Stimulated activated CD8-positive, alpha-beta memory T cell treated with anti-CD3 and anti-CD28 coated beads, Interleukin-4, amount 100 ng/mL, for 1 hour (primary cell): ENCODE data around the gene GRID1.

Experiments used
- DNase-seq, 2 donors: peaks; one replicate each; pipeline ENCODE4 v3.0.0-alpha.2; 2020; ENCODE audit warnings: low read depth in 2 of 2, low spot score in 1 of 2

Gene GRID1

DNA sequence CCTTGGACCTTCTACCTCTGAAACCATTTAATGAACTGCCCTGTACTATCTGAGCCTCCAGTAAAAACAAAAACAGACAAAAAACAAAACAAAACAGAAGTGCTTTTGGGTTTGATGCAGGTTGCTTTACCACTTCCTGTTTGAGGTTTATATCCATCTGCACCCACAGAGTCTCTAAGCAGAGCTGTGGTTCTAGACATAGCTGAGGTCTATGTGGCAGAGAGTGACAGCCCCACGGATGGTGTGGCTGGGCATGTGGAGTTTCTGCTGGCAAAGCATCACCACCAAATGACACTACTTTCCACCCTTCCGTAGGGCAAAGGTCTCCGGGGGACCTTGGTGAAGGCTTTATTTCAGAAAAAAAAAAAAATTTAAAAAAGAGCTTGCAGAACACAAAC lies 754.2 kb downstream of the GRID1 start:
- DNase-seq: no peak

DNA sequence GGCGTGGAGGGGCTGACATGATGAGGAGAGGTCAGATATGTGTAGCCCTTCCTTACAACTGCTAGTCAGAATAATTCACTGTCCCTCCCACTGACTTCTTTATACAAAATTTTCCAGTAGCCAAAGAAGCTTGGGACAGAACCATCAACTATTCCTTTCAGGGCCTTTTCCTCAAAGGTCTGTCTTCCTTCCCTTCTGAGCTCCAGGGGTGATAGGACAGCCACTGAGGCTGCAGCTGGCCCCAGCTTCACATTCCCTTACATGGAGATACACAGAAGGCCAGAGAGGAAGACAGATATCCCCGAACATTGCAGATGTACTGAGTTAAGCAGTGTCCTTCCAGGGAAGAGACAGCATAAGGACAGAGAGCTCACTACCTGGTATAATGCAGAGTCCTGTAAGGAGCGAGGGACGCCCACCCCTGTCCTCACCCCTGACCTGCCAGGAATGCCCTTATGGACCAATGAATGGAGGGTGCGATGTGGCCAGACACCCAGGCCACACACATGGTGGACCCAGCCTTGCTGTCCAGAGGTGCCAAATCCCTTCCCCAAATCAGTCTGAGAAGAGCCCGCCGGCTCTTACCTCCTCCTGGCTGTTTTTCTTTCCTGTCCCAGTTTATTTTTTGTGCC lies 754.7 kb downstream of the GRID1 start:
- no peak for DNase-seq

DNA sequence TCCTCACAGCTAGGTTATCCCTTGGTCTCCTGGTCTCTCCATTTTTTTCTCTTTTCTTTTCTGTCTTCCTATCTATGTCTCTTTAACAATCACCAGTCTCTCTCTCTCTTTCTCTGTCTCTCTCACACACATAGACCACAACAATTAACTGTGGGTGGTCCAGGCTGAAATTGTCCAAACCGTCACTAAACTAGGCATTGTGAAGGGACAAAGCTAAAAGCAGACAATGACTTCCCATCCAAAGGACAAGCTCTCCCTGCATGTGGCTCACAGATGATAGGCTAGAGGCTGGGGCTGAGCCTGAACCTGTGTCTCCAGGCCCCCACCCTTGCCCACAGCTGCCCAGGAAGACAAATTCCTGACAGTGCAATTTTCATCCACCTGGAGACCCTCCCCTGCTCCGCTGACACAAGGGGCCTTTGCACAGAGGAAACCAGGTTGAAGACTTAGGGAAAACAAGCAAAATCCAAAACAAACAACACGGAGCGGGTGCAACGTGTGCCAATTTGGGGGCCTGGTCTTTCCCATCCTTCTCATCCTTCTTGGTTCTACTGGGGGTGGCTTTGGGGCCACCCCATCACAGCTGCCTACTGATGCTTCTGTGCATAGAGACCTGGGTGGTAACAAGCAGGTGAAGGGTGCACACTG lies 755.4 kb downstream of the GRID1 start:
- no peak for DNase-seq

DNA sequence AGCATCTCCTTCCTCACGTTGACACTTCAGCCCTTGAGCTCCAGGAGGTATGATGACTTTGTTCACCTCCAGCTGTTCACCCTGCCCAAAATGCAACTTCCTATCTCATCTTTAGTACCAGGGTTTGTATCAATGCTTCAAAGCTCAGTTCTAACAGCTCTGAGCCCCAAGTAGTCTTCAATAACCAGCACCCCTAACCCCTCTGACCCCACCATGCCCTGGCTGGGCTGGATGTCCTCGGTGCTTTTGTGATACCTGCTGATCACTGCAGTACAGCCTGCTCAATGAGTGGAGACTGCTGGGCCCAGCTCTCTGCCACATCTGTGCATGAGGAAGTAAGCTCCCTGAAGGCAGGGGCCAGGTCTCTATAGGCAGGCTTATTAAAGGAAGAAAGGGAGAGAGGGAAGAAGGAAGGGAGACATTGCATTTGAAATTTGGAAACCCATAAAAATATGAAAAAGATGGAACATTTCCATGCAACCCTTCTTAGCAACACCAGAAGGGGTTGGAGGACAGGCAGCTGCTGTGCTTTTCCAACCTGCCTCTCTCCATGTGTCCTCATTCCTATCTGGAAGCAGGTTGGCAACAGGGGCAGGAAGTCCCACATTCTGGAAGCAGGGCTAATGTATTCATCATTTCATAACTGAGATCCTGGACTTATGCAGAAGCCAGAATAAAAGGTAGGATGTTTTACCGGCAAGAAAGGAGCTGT lies 756.1 kb downstream of the GRID1 start:
- DNase-seq: no peak

DNA sequence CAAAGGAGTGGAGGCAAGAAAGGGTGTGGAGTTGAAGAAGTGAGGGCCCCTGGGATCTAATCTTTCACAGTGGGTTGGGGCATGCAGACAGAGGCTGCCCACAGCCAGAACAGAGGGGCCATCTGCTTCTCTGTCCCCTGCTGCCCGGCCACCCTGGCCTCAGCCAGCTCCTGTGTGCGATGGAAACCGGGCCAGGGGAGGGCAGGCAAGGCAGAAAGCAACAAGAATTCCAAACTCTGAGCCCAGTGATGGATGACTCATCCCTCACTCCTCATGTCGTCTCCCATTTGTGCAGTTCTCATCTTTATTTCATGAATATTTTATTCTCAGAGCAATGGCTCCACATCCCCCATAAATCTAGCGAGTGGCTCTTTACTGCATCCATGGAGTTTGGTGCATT lies 757.1 kb downstream of the GRID1 start:
- DNase-seq: no peak

DNA sequence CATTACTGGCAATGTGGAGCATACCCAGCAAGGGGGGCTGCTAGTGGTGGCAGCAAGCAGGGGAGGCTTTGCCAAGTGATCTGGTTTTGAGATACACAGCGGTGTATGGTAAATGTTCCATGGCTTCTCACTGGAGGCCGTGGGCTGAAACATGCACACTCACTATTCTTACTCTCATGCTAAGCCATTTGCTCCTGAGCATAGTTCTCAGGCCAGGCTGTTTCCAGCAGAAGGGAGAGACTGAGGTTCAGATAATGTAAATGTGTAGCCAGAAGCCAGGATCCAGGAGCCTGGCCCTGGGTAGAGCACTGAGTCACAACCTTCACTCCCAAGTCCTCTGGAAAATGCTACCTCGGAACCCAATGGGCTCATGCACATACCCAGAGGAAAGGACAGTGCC lies 757.9 kb downstream of the GRID1 start:
- no peak for DNase-seq

DNA sequence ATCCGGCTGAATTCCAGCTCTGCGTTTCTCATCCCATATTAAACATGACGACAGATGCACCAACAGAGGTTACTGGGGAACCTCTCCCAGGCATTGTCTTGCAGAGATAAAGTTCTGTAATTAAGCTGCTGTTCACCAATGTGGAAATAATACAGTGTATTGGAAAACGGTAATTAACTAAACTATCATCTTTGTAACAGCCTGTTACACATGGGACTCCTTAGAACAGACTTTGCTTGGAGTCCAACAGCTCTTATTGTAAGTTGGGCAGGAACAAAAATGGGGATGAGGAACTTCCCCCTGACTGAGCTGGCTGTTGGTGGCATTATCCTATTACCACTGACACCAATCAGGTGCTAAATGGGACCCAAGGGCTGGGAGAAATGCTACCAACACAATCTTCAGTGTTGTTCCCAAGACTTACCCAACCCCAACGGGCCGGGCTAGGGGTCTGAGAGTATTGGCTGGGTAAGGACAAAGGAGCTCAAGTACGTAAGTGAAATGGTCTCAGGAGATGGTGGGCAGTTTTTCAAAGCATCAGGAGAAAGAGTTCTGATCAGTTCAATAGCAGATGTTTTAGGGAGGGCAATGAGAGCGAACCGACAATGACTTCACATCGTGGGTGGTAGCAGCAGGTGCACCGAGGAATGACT lies 759.4 kb downstream of the GRID1 start:
- DNase-seq: no peak

DNA sequence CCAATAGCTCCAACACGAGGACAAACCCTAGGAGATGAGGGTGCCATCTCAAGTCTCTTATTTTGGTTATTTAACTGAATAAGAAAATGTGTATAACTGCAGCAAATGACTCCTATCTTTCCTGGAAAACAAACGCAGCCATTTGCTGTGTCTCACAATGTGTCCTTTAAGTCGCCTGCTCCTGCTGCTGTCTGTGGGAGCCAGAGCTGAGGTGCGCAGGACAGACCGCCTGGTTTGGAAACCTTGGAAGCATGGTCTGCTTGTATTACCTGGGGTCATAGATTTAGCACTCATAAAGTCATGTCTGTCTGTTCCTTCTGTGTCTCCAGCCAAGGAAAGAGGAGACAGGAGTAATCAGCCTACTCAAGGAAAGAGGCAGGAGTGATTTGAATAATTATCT lies 760.2 kb downstream of the GRID1 start:
- no peak for DNase-seq

DNA sequence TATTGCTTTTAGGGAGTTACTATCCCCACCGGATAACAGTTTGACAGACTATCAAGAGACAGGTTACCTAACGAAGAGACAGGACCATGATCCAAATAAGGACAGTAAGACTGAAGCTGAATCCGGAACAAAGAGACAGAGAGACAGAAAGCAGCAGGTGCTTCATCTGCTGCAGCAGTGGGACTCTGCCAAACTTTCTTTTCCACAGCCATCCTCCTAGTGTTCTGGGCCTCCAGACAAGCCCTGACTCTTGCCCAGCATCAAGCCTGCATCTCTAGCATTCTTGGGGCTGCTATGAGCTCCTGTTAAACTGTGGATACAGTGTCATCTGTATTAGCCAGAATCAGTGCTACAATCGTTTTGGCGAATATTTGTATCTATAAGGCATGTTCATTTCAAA lies 761.7 kb downstream of the GRID1 start:
- no peak for DNase-seq

DNA sequence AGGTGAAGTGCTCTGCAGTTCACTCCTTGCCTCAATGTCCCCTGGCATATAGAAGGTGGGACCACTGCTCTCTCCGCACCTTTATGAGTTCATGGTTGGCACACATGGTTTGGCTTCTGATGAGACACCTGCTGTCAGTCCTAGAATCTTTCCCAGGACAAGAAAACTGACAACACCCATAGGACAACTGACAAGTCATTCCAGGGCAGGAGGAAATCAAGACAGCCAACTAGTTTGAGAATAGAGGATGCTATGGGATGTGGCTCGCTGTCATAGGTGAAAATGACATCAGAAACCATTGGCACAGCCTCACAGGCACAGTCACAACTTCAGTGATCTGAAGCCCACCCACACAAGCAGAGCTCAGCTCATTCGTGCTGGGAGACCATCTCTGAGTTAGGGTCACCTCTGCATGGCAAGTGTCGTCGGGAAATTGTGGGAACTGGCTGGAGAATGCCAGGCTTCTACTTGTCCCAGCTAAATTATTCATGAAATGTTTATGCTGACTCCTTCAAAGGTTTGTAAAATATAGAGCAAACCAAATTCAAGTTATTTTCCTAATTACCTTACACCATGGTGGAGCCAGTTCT lies 762.4 kb downstream of the GRID1 start:
- no peak for DNase-seq

DNA sequence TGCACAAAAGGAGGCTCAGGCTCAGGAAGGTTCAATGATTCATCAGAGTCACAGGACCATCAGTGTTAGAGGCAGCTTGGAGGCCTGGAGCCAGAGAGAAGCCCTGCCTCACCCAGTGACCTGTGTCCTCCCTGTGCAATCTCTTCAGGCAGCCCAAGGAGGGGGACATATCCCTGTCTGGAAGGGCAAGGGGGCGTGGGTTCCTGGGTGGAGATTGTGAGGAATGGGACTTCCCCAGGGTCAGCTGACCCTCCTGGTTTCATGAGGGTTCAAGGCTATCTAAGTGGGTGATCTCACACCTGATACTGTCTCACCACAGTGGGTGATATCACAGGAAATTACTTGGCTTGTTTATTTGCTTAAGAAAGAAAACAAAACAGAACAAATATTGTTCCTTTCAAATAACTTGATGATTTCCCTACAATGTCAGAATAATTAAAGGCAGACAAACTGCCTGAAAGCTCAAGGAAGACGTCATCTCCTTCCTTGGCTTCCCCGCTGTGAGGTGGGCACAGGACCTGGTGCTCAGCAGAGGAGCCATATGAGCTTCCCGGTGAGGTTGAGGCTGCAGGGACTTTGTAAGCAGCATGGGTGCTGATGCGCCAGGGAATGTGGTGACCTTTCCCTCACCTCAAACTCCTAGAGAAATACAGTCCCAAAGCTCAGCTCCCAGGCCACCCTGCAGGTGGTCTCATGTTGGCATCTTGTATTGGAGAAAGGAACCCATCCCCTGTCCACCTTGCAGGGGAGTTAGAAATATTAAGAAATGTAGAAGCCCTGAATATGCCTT lies 763.2 kb downstream of the GRID1 start:
- DNase-seq: no peak

DNA sequence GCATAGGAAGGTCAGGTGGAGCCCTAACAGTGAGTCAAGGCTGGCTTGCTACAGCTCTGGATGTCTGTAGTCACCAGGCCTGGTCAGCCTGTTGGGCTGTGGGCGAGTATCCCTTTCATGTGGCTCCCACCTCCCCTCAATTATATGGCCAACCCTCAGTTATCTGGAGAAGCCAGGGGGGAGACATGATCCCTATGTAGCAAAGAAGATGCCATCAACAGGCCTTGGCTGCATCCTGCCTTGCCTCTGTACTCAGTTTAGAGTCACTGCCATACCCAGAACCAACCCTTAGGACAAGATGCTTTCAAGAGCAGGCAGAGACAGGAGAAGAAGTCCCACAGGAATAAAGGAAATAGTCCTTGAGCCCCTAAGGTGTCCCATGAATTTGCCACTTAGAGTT lies 763.9 kb downstream of the GRID1 start:
- DNase-seq: no peak

DNA sequence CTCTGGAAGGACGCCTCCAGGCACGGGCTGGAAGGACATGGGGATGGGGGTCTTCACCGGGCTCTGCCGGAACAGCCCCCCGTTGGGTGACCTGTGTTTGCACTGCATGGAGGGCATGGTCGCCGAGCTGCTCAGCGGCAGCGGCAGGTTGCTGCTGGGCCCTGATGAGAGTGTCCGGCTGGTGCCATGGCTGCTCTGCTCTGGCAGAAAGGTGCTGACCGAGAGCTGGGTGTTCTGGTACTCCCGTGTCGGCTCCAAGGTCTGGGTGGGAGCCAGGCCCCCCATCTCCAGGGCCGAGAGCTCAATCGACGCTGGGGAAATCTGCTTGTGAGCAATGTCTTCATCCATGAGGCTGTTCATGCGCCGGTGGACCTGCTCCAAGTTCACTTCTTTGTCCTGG lies 764.3 kb downstream of the GRID1 start:
- DNase-seq: no peak

DNA sequence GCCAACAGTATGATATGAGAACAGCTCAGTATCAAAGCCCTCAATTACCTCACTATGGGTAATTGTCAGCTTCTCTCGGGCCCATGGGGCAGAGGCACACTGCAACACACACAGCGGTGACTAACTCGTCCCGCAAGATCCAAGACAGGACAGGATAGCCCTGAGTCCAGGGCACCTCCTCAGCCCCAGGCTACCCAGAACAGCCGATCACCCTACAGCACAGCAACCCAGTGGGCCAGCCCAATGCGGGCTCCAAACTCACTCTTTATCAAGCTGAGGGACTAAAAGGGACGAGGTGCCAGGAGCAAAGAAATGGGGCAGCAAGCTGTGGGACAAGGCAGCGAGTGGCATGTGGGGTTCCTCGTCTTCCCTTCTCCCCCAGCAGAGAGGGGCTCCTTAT lies 765.1 kb downstream of the GRID1 start:
- no peak for DNase-seq

DNA sequence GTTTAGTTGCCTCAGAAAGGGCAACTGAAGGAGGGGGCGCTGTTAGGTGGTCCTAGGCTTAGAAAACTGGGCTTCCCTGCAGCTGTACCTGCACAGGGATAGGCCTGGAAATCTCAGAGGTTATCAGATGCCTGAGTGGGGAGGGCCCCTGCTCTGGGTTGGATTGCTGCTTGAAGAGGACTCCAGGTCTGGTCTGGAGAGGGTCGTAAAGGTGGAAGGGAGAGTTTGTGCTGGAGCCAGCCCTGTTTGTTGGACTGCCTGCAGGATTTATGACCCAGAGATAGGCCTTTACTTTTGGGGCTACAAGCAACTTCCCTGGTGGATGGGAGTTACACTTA lies 765.9 kb downstream of the GRID1 start:
- no peak for DNase-seq

DNA sequence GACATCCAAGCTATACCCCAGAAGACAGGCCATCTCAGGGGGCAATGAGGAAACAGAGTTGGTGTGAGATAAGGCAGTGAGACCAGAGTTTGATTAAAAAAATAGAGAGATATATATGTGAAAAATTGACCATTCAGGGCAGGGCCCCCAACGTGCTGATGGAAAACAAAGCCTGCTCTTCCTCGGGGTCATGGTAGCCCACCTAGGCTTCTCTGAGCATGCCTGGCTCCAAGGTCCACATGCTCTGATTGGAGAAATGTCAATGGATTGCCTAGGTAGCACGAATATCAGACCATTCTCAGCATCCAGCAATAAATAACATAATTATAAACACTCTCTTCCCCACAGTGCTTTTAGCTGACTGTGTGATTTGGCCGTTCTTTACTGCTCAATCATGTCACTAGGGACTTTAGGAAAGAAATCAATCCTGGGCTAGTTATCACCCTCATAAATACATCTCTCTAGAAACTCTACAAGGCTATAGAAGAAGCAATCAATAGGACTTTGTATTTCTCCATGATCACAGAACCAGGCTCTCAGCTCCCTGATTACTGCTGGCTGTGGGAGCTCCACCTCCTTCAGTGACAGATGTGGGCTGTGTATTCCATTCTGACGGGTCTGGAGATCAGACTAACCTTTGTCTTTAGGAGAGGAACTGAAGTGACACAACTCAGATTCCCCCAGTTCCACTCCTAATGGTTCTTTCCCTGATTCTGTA lies 766.4 kb downstream of the GRID1 start:
- no peak for DNase-seq

DNA sequence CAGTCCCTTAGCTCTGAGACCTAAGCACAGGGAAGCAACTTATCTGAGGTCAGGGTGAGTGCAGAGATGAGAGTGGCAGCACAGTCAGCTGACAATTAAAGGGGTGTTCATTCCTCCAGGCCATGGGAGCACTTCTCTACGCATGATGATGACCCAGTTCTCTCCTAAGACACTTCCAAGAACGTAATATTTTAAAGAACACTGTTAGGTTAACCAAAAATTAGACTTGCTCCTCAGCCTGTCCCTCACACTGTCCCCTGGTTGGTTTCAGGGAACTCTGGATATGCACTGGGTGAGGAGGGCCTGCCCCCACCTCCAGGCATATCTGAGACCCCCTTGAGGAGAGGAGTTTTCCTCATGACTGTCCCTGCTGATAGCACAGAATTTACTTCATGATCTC lies 767.5 kb downstream of the GRID1 start:
- DNase-seq: no peak

DNA sequence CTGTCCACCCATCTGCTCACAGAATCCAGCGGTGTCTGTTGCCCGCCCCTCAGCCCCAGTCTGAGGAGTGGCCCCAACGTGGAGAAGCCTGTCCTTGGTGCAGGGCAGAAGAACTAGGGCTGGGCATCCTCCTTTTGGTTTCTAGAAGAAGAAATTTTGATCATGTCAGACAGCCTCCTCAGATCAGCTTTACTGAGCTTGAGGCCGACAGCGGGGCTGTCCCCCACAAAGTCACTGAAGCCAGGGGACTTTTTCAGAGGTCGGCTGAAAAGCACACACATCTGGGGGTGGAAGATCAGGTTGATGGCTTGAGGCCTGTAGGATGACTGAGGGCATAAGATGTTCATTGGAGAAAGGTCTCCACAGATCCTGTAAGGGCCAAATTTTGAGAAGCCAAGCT lies 767.9 kb downstream of the GRID1 start:
- DNase-seq: no peak

DNA sequence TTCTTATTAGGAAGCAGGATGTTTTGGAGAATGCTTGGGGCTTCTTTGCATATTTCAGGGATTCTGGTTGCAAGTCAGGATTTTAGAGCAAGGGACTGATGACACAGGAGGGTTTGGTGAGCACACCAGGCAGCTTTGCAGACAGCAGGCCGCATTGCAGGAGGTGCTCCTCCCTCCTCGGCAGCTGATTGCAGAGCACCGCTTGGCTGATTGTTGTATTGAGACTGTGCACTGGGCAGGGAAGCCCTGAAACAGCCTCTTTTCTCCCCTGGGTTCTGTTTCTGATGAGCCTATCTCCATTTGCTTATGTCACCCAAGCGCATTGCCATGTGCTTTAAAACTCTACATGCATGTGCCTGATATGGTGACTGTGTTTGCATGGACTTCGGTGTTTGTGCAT lies 769.6 kb downstream of the GRID1 start:
- DNase-seq: no peak

DNA sequence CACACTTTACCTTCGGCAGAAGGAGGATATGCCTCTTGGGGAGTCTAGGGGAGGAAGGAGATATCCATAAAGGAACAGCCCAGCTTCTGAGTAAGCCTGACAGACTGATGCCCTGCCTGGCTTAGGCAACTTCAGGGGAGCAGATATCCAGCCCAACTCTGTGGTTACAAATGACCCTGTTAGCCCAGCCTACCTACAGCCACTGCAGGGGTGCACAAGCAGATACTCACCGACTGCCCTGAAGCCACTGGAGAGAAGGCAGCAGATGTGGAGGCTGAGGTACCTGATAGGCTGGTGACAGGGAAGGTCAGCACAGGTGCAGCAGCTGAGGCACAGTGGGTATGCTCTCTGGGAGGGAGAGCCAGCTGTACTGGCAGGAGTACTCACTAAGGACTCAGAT lies 770.2 kb downstream of the GRID1 start:
- DNase-seq: no peak

DNA sequence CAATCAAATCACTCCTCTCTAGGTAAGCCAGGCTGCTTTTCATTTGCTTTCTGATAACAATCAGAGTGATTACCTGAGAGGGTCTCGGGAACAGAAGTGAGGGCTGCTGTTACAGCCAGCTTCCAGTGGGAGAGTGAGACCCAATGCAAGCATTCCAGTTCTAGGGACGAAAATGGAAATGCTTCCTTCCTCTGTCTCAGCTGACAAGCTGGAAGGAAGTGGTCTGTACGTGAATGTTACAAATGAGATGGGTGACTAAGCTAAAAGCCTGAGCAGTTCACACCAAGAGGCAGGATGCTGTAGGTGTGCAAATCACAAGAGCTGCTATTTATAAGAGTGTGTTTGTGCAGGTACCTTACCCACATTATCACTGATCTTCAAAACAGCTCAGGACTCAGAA lies 772.4 kb downstream of the GRID1 start:
- DNase-seq: no peak
